HTERT RPE-1 (cell line): ENCODE results near the gene TFB1M.
"Not testable (repeated sequence)": the region's sequence is repeated elsewhere in the genome, so short reads cannot be mapped to it uniquely, and the experiment has no call there.

Source experiments
- in situ Hi-C: fragments of 300-500 bp; cut with MboI; formaldehyde crosslinking; loops from 4 replicates; pipeline ENCODE4 v1.14.3; 2020; ENCODE audit warnings: low sequenced_read_pairs

TFB1M gene

DNA sequence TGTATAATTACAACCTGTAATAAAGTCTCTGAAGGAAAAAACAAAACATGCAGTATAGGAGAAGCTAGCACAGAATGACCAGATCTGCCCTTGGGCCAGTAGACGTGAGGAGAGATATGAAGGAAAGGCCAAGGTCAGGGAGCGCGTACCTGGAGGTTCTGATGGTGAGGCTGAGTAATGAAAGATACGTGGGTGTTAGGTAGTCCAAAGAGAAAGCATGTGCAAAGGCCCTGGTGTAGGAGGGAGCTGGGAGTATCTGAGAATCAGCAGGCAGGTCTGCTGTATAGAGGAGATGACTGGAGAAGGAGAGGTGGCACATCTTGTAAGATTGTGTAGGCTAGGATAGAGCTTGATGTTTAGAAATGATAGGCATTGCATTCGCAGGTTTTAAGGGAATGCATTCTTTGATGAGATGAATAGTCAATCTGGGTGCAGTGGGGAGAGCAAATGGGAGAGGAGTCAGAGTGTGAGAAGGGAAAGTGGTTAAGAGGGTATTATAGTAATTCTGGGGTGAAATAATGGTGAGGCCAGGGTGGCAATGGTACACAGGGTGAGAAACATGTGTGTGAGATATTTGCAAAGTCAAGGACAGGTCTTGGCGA, 15.9 kb upstream of the TFB1M start:
- in situ Hi-C loops = no loop called here

DNA sequence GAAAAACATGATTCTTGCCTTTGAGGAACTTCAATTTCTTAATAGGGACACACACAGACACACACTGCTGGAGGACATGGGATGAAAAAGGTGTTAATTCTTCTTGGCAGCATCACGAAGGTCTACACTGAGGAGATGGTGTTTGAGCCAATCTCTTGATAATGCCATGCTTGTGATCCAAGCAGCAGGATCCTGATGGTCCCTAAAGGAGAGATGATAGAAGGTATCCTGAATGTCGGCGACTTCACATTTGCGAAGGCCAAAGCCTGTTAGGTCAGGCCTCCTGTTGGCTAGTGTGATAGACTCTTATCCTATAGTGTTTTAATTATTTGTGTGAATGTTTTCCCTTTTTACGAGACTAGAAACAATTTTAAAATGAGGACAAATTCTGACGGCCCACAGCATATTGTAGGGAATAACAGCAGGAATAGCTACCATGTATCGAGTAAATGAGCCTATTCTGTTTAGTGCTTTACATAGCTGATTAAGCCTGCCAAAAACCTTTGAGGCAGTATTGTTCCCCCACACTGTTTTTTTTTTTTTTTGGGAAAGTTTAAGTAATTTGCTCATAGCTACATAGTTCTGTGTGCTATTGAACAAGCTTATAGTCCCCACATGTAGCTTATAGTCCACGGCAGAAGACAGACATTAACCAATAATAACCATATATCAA, 15.3 kb upstream of the TFB1M start:
- in situ Hi-C loops = no loop called here

DNA sequence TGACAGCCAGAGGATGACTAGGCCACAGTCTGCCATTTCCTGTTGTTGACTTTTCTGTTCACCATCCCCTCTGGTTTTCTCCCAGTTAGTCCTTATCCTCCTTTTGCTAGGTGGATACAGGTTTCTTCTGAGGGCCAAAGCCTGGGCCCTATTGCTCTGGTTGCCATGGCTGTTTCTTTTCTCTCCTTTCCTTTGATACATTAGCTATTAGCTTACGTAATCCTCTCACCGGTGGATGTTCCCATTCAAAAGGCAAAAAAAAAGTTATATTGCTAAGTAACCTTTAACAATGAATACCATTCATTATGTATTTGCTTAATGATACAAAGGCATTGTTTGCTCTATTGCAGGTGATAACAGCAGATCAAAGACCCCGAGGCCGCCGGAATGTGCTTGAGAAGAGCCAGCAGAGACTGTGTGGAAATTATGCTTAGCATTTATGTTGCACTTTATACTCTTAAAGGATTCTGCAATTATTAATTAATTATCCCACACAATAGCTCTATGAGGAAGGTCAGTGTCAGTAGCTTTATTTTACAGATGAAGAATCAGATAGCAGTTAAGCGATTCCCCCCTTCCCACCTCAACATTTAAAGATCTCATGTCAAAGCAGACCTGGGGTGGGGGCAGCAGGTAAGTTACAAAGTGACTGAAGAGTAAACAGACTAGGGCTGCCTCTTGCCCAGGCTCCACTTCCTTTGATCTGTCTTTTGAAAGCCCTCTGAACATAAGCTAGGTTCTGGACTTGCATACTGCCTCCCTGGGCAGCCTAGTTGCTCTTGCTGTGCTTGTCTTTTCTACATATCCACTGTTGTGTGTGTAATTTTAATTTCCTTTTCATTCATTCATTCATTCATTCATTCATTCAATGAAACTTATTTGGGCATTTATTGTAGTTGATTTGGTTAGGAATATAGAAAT, 14.5 kb upstream of the TFB1M start:
- in situ Hi-C loops = no loop called here

DNA sequence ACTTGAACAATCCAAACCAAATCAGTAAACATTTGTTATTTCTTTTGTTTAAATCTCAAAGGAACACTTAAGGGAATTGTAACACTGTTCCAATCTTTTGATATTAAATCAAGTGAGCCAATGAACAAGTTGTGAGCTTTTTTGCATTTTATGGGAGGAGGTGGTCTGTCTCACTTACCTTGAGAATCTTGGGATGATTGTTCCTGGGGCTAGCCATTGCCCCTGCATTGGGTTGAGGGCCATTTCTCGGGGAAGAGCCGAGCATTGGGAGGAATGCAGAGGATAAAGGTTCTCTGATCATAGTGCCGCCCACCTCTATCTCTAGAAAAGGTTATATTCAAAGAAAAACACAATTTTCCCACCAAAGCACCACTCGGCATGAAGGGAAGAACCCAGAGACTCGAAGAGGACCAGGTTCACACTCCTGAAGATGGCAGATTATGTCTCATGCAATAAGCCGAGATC, 13.8 kb upstream of the TFB1M start:
- in situ Hi-C loops = no loop called here

DNA sequence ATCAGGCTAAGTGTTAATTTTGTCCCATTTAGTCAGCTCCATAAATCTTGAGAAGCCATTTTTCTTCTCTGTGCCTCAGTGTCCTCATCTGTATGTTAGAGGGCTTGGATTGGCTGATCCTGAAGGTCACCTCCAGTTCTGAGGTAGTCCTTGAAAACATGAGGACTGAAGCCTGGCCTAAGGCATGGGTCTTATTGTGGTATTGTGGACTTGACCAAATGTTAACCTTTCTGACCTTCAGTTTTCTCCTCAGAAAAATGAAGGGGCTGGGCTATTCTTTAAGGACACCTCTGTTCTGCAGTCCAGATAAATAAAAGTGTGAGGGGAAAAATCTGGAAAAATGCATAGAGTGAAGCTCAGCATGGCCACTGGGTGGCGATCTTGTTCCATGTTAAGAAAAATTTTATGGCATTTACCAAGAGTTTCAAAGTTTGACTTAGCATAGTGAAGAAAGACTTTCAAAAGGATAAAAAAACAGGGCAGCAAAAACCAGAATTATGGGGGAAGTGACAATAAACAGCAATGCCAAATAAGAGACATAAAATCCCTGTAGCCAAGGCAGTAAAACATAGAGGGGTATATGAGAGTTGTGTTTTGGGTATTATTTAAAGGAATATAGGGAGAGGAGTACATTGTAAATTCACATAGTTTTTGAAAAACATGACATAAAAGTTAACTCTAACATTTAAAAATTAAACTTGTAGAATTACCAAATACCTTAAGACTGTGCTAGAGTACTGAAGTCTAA, 13.2 kb upstream of the TFB1M start:
- in situ Hi-C loops = no loop called here

DNA sequence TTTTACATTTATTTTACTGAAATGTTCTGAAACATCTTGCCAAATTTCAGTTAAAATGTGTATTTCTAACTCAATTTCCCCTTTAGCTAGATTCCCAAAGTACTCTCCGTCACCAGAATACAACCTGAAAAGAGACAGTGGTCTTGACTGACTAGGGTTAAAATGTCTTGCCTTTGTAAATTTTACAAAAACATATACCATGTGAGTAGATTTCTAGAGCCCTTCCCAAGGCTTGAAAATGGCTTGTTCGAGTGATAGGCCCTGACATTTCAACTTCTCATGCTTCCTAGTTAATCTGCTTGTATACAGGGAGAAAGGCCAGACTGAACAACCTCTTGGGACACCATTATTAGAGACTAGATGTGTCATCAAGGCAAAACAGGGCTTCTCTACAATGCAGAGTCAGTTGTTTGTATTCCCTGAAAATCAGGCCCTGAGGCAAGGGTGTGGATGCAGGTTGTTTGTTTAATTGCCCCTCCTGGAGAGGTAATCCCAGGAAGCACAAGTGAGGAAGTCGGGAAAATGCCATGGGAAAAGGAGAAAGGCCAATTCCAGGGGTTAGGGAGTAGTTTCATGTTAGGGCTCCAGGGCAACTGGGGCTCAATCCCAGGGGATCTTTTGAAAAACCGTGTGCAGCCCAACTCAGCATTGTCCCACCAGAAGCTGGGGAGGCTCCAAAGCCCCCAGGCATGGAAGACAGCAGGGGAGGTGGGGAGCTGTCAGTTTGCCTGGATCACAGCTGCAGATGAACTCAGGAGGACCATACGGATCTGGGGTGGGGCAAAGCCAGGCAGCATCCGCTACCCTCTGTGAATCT, 11.6 kb upstream of the TFB1M start:
- in situ Hi-C loops = no loop called here

DNA sequence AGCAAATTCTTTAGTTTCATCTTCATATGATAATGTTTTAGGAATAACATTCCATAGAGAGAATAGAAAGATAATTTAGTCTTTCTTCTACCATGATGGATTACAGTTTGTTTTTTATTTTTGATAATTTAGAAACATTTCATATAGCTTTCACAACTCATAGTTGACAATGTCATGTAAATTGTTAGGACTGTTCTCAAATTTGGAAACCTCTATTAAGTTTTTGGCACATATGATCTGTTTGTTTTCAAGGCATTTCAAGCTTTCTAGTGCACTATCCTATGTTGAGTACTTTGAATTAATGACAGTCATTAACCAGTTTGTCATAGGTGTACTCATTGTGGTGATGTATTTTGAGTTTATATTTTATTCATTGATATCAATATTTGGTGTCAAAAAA, 10.7 kb upstream of the TFB1M start:
- in situ Hi-C loops = no loop called here

DNA sequence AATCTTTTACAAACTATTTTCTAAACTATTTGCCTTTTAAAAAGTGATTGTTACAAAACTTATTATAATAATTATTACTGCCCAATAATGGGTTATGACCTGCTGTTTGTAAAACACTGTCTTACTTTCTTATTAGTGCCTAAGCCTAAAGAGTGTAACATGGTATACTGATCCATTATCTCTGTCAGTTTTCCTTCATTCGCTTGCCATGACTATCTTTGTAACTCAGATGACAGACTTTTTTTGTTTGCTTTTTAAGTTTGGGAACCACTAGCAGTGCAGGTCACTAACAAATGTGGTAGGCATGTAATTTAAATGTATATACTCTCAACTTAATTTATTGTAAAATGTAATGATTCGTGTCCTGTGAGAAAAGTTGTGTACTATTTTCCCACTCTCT, 9.9 kb upstream of the TFB1M start:
- in situ Hi-C loops = no loop called here

DNA sequence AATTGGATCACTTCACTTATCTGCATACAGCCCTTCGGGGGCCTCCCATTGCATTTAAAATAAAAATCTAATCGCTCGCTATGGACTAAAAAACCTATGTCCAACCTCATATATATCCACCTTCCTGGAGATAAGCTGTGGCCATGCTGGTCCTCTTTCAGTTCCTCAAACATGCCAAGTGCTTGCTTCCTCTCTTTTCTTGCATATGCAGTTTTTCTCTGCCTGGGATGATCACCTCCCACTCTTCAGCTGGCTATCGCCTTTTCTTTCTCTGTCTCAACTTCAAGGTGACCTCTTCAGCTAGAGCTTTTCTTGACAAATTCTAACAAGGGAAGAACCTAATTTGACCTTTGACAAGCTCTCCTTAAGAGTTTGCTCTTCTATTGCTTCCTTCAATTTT, 5.6 kb upstream of the TFB1M start:
- in situ Hi-C loops = no loop called here

DNA sequence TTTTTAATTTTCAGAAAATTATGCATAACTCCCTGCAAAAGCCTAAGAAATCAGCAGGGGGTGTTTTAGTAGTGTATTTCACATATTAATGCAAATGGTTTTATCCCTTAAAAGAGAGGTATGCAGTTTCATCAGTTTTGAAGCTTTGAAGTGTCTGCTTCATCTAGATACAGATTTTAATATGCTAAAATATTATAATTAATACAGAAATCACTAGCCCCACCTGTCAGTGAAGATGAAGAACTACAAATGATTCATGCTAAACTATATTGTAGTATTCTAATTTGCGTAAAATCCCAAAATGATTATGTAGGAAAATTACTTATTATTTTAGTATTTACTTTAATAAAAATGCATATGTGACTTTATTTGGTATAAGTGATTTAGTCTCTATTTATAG, 2.9 kb upstream of the TFB1M start:
- in situ Hi-C loops = no loop called here

DNA sequence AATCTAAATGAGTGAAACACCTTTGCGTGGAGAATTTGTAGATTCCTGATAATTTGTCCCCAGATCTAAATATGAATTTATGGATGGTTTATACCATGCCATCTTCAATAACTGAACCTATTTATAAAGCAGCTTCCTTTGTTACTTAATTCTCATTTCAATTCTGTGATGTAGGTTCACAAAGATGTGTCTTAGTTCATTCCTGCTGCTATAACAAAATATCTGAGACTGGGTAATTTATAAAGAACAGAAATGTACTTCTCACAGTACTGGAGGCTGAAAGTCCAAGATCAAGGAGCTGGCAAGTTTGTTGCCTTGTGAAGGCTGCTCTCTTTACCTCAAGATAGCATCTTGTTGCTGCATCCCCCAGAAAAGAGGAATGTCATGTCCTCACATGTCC, 2.1 kb upstream of the TFB1M start:
- in situ Hi-C loops = no loop called here

DNA sequence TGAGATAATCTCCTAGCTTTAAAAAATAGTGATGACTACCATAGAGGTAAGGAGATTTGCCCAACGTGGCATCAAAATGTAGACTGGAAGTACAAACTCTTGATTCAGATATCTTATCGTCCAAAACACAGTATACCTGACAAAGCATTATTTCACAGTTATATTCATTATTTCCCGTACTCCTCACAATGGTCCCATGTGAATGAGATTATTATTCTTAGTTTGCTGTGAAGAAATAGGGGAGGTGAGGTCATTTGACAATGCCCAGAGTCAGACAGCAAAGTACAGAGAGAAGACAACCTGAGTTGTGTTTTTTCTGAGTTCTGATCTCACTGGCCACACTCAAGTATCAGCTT, 1.2 kb upstream of the TFB1M start:
- in situ Hi-C loops = no loop called here

DNA sequence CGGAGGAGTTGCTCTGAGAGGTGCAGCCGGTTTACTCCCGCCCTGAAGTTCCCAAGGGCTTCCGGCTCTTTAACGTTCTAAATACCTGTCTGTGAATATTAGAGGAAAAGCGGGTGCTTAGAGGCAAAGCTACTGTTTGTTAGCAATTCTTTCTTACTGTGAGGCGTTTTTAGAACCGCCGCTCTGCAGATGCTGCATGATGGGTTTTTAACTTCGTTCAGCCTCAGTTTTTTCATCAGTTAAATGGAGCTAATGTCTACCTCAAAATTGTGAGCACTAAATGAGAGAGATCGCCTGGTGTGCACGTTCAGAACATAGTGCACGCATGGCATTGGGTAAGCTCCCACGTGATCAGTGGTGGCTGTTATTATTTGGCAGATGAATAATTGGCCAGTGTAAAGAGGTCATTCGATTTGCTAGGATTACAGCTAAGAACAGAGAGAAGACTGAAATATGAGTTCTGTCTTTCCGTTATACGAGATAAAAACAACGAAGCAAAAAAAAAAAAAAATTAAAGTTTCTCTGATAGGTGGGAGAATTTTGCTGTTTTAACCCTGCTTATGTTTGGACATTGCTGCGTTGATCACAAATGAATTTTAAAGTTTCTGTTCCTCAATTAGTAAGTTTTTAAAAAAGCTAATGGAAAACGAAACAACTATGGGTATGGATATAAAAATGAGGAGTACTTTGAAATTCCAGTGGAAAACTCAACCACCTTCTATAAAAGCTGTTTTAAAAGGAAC, 660 bp upstream of the TFB1M start:
- in situ Hi-C loops = no loop called here

DNA sequence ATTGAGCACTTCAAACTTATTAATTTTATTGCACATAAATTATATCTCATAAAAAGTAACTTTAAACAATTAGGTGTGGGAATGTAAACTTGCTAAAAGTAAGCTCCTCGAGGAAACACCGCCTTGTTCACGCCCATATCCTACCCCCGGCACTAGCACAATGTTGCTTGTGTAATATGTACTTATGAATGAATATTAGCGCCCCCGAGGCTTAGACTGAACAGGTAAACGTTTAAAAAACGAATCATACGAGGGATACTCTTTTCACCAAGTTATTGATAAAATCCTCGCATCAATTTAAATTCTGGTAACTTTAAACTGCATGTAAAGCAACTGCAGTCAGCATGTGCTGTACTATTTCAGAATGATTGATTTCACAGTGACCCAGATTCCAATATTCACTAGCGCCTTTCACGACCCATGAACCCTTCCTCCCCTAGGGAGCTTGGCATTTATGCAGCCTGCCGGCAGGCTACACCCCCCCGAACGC, 637 bp downstream of the TFB1M start:
- in situ Hi-C loops = no loop called here

DNA sequence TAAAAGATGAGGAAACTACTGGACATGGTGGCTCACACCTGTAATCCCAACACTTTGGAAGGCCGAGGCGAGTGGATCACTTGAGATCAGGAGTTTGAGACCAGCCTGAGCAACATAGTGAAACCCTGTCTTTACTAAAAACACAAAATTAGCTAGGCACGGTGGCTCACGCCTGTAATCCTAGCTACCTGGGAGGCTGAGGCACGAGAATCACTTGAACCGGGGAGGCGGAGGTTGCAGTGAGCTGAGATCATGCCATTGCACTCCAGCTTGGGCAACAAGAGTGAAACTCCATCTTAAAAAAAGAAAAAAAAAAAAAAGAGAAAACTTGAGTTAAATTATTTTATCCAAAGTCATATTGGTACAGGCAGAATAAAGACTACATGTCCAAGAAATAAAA, 1.3 kb downstream of the TFB1M start:
- in situ Hi-C loops = not testable (repeated sequence)

DNA sequence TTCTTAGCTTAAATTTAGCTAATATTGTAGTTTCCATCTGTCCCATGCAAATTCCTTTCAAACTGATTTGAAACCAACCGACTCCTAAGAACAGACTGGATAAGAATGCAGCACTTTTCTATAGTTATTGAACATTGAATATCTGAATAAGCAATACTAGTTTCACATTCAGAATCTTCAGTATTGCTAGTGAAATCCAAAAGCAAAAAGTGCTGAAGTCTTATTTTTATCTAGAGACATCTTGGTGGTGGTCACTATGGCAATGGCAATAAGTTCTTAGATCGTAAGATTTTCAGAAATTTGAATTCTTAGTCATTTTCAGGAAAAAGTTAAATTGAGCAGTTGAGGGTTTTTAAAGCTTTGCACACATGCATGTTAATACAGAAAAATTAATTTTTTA, 2.7 kb downstream of the TFB1M start:
- in situ Hi-C loops = no loop called here

DNA sequence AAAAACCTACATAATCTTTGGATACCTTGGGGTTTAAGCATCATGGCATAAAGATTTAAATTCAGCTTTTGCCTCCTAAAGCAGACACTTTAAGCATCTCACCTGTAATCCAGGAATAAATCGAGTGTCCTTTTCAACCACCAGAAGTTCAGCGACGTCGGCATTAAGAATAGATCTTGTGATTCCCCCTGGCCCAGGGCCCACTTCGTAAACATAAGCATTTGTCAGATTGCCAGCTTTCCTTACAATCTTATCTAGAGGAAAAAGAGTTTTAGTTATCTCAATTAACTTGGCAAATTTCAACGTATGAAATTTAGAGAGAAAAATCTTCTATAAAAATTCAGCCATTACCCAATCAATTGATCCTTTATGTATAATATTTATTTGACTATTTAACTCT, 3.2 kb downstream of the TFB1M start:
- in situ Hi-C loops = no loop called here

DNA sequence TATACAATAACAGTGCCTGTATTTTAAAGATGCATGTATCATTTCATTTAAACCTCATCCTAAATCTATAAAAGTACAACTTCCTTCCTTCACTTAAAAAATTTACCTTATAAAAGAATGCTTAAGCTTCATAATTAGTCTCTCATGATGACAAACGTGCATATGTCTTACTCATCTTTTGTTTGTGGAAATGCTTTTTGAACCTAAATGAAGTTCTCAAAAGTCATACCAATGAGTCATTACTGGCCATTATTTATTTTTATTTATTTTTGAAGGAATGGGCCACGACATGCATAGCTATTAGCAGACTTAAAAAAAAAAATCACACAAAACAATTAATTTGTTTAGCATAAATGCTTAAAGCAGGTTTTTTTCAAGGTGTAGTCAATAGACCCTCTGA, 3.7 kb downstream of the TFB1M start:
- in situ Hi-C loops = no loop called here

DNA sequence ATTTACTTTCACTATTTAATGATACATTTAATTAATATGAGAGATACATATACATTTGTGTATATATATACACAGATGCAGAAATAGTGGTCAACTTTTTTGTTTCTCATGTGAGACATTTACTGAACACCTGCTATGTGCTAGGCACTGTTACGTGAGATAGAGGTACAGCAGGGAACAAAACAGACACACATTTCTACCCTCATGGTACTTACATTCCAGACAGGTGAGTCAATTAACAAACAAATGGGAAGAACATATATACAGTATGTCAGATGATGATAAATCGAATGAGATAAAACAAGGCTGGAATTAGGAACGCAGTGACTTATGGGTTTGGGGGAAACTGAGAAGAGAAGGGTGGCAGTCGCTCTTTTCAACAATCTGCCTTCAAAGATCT, 5.1 kb downstream of the TFB1M start:
- in situ Hi-C loops = no loop called here

DNA sequence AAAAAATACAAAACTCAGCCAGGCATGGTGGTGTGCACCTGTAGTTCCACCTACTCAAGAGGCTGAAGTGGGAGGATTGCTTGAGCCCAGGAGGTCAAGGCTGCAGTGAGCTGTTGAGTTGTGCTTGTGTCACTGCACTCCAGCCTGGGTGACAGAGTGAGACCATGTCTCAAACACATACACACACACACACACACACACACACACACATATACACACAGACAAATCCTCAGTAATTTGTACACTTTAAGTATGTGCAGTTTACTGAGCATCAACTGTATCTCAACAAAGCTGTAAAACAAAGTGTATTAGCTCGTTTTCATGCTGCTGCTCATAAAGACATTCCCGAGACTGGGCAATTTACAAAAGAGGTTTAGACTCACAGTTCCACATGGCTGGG, 7.3 kb downstream of the TFB1M start:
- in situ Hi-C loops = no loop called here
